ENCODE measurements around the gene CEP162. TPM values are rescaled to one million over a fixed set of nuclear protein-coding genes. Genes with fewer than 3 reads are reported as not detected.
"Not testable (repeated sequence)": the region's sequence is repeated elsewhere in the genome, so short reads cannot be mapped to it uniquely, and the experiment has no call there.

CEP162 gene
- total and polyA plus RNA-seq, 12 donors = 2.1 to 5.6 (median 3.8) TPM

GRCh38 chr6:84191802-84192201, 35.6 kb downstream of the CEP162 start:
- DNase-seq (no peak), ATAC-seq (no peak)
- Histone ChIP-seq H3K27me3 (no peaks in the 10 kb centered on the region), H3K36me3 (peaks cover 0 to 67% (median 31%) of the 10 kb centered on the region in 9 donors), H3K27ac (no peak overlapping the region), H3K4me1 (no peaks in the 10 kb centered on the region), H3K9me3 (peaks cover 0 to 4% (median 0%) of the 10 kb centered on the region in 11 donors), H3K4me3 (no peak overlapping the region)
- WGBS, 2 donors = 88 to 94% methylated on average over 2 of the region's 2 CpGs
- intact Hi-C loops (cut with DNase I) = no loop called here
- TF ChIP-seq CTCF (IDR thresholded peaks at IDR 0.05) = no peak

- H3K27ac ChIP-seq; ATAC-seq; H3K9me3 ChIP-seq; DNase-seq; intact Hi-C loops (cut with DNase I); H3K27me3 ChIP-seq; H3K4me3 ChIP-seq; H3K4me1 ChIP-seq: not testable (repeated sequence)
- H3K36me3 ChIP-seq = peaks cover 0 to 66% (median 35%) of the 10 kb centered on the region in 9 donors
- WGBS, 2 donors = 97 to 100% methylated on average over 2 to 18 of the region's 25 CpGs
Measured at GRCh38 chr6:84189356-84189755, 38.1 kb downstream of the CEP162 start.

GRCh38 chr6:84183430-84183829, 44.0 kb downstream of the CEP162 start:
- no peak for TF ChIP-seq CTCF (IDR thresholded peaks at IDR 0.05)
- intact Hi-C loops (cut with DNase I) = no loop called here
- 97 to 98% methylated on average over 1 of the region's 1 CpG for WGBS, 2 donors
- H3K27ac ChIP-seq = no peak overlapping the region
- ATAC-seq (no peak), DNase-seq (no peak)
- peaks cover 0 to 9% (median 0%) of the 10 kb centered on the region in 9 donors for H3K4me1 ChIP-seq
- peaks cover 0 to 33% (median 4%) of the 10 kb centered on the region in 9 donors for H3K36me3 ChIP-seq
- no peaks in the 10 kb centered on the region for H3K27me3 ChIP-seq
- H3K4me3 ChIP-seq = no peak overlapping the region
- H3K9me3 ChIP-seq = peaks cover 0 to 4% (median 0%) of the 10 kb centered on the region in 11 donors

- no peak for ATAC-seq
Measured at GRCh38 chr6:84182001-84182400, 45.4 kb downstream of the CEP162 start.

More at GRCh38 chr6:84182001-84182400, 45.4 kb downstream of the CEP162 start:
- no peak overlapping the region for H3K27ac ChIP-seq
- DNase-seq = no peak
- no peak overlapping the region for H3K4me3 ChIP-seq
- WGBS, 2 donors = 79 to 80% methylated on average over 1 of the region's 1 CpG
- H3K9me3 ChIP-seq = peaks cover 0 to 4% (median 0%) of the 10 kb centered on the region in 11 donors
- intact Hi-C loops (cut with DNase I) = no loop called here
- TF ChIP-seq CTCF (IDR thresholded peaks at IDR 0.05) = no peak
- peaks cover 0 to 9% (median 0%) of the 10 kb centered on the region in 9 donors for H3K4me1 ChIP-seq
- H3K36me3 ChIP-seq = peaks cover 0 to 33% (median 4%) of the 10 kb centered on the region in 9 donors
- no peaks in the 10 kb centered on the region for H3K27me3 ChIP-seq

All from heart right ventricle (tissue), 16 donors.